Stomach (tissue), 4 donors: ENCODE measurements around the gene AGAP2.

Source experiments
- EP300 ChIP-seq: sonication (generic); formaldehyde crosslinking; IDR thresholded peaks from one replicate; pipeline ENCODE4 v1.6.1; 2017; ENCODE audit warnings: antibody characterized with exemption
- TF ChIP-seq, protein P1 (sequence below), 7 experiments: fragments of 450-650 bp in 4 of 7; fragments of 200-600 bp in 3 of 7; sonication (generic) in 3 of 7; IDR thresholded peaks; one replicate each; pipeline ENCODE4 v1.5.1; 2016 to 2019; ENCODE audit warnings: antibody characterized with exemption in 7 of 7, control low read depth in 2 of 7, mild to moderate bottlenecking in 1 of 7

GRCh38 chr12:57725851-57726150, 12.7 kb downstream of the AGAP2 start:
- TF ChIP-seq, protein P1, sequence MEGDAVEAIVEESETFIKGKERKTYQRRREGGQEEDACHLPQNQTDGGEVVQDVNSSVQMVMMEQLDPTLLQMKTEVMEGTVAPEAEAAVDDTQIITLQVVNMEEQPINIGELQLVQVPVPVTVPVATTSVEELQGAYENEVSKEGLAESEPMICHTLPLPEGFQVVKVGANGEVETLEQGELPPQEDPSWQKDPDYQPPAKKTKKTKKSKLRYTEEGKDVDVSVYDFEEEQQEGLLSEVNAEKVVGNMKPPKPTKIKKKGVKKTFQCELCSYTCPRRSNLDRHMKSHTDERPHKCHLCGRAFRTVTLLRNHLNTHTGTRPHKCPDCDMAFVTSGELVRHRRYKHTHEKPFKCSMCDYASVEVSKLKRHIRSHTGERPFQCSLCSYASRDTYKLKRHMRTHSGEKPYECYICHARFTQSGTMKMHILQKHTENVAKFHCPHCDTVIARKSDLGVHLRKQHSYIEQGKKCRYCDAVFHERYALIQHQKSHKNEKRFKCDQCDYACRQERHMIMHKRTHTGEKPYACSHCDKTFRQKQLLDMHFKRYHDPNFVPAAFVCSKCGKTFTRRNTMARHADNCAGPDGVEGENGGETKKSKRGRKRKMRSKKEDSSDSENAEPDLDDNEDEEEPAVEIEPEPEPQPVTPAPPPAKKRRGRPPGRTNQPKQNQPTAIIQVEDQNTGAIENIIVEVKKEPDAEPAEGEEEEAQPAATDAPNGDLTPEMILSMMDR (IDR thresholded peaks at IDR 0.05), result no peak
- no peak for TF ChIP-seq EP300
